Neuronal stem cell (in vitro differentiated cells): ENCODE results near the gene CTPS1.

Experiments used
- DNase-seq: peaks from one replicate; pipeline ENCODE4 v3.0.0-alpha.2; 2013; ENCODE audit warnings: low spot score
- H2AFZ ChIP-seq: one replicate; pipeline ENCODE4 v1.6.1; 2013; ENCODE audit warnings: mild to moderate bottlenecking, low read length, inconsistent platforms
- H2AK5ac ChIP-seq: 2 replicates; pipeline ENCODE4 v1.6.1; 2013; ENCODE audit warnings: low read depth, mild to moderate bottlenecking, inconsistent platforms, low read length, moderate library complexity, mixed read lengths
- H2BK120ac ChIP-seq: 2 replicates; pipeline ENCODE4 v1.6.1; 2013; ENCODE audit warnings: low read depth, mild to moderate bottlenecking, inconsistent platforms, low read length, moderate library complexity, mixed read lengths
- H2BK12ac ChIP-seq: one replicate; pipeline ENCODE4 v1.6.1; 2013; ENCODE audit warnings: low read length, inconsistent platforms
- H2BK15ac ChIP-seq: 2 replicates; pipeline ENCODE4 v1.6.1; 2013; ENCODE audit warnings: mild to moderate bottlenecking, low read length, inconsistent platforms, mixed read lengths
- H2BK5ac ChIP-seq: one replicate; pipeline ENCODE4 v1.6.1; 2013; ENCODE audit warnings: inconsistent platforms, mild to moderate bottlenecking, low read length, moderate library complexity
- H3K14ac ChIP-seq: one replicate; pipeline ENCODE4 v1.6.1; 2013; ENCODE audit warnings: low read length, inconsistent platforms
- H3K18ac ChIP-seq: 2 replicates; pipeline ENCODE4 v1.6.1; 2013; ENCODE audit warnings: low read length, inconsistent platforms
- H3K23ac ChIP-seq: 2 replicates; pipeline ENCODE4 v1.6.1; 2013; ENCODE audit warnings: low read depth, mild to moderate bottlenecking, mixed read lengths, low read length, inconsistent platforms; ENCODE audit not compliant: poor library complexity
- H3K27ac ChIP-seq: replicated peaks from 3 replicates; pipeline ENCODE4 v1.5.1; 2013; ENCODE audit warnings: low read length, inconsistent platforms
- H3K27me3 ChIP-seq, 3 experiments: 2 replicates each; pipeline ENCODE4 v1.6.1; 2013; ENCODE audit warnings: low read length in 3 of 3, mild to moderate bottlenecking in 2 of 3, inconsistent platforms in 1 of 3, low read depth in 1 of 3, mixed read lengths in 1 of 3, moderate library complexity in 1 of 3; ENCODE audit not compliant: control insufficient read depth in 3 of 3, insufficient read depth in 3 of 3
- H3K36me3 ChIP-seq, 2 donors: replicated peaks in 1 of 2; 2 replicates each; pipeline ENCODE4 v1.6.1; 2013; ENCODE audit warnings: low read length in 2 of 2; ENCODE audit not compliant: control insufficient read depth in 2 of 2, insufficient read depth in 2 of 2
- H3K4ac ChIP-seq: 2 replicates; pipeline ENCODE4 v1.6.1; 2013; ENCODE audit warnings: inconsistent platforms, mild to moderate bottlenecking, low read length, moderate library complexity
- H3K4me1 ChIP-seq, 2 donors: 1 replicate in 1 of 2; 2 replicates in 1 of 2; pipeline ENCODE4 v1.6.1; 2013; ENCODE audit warnings: low read length in 2 of 2, low read depth in 1 of 2; ENCODE audit not compliant: control insufficient read depth in 2 of 2, insufficient read depth in 1 of 2
- H3K4me2 ChIP-seq: one replicate; pipeline ENCODE4 v1.6.1; 2013; ENCODE audit warnings: mild to moderate bottlenecking, low read length, inconsistent platforms; ENCODE audit not compliant: insufficient read depth, poor library complexity, severe bottlenecking
- H3K4me3 ChIP-seq, 2 donors: 2 replicates each; pipeline ENCODE4 v1.5.1; 2013; ENCODE audit warnings: low read length in 2 of 2, mild to moderate bottlenecking in 2 of 2, inconsistent platforms in 1 of 2, moderate library complexity in 1 of 2
- H3K79me1 ChIP-seq: one replicate; pipeline ENCODE4 v1.6.1; 2013; ENCODE audit warnings: low read depth, mild to moderate bottlenecking, inconsistent platforms, low read length, moderate library complexity
- H3K9ac ChIP-seq: one replicate; pipeline ENCODE4 v1.6.1; 2013; ENCODE audit warnings: mild to moderate bottlenecking, low read depth, low read length, inconsistent platforms; ENCODE audit not compliant: poor library complexity
- H3K9me3 ChIP-seq, 2 donors: replicated peaks in 1 of 2; 2 replicates each; pipeline versions ENCODE3 to v1.6.1; 2013; ENCODE audit warnings: low read length in 2 of 2, mild to moderate bottlenecking in 2 of 2, inconsistent platforms in 1 of 2, low read depth in 1 of 2, mixed read lengths in 1 of 2, moderate library complexity in 1 of 2; ENCODE audit not compliant: control insufficient read depth in 2 of 2, insufficient read depth in 1 of 2
- H4K8ac ChIP-seq: one replicate; pipeline ENCODE4 v1.6.1; 2013; ENCODE audit warnings: low read depth, mild to moderate bottlenecking, inconsistent platforms, low read length, moderate library complexity
- H4K91ac ChIP-seq: one replicate; pipeline ENCODE4 v1.6.1; 2013; ENCODE audit warnings: low read length, low read depth, mild to moderate bottlenecking, inconsistent platforms; ENCODE audit not compliant: poor library complexity
- WGBS, 2 donors: extraction: QIAGEN DNeasy Blood & Tissue Kit; methylation state at CpG; one replicate each; pipeline ENCODE4 v1.1.7; 2013; ENCODE audit warnings: missing lambda C conversion rate in 2 of 2, mixed read lengths in 1 of 2; ENCODE audit not compliant: insufficient read length in 2 of 2, insufficient replicate concordance in 1 of 2; ENCODE audit errors: extremely low coverage in 2 of 2; 5-methylcytosine and 5-hydroxymethylcytosine counted together

The CTPS1 gene

DNA sequence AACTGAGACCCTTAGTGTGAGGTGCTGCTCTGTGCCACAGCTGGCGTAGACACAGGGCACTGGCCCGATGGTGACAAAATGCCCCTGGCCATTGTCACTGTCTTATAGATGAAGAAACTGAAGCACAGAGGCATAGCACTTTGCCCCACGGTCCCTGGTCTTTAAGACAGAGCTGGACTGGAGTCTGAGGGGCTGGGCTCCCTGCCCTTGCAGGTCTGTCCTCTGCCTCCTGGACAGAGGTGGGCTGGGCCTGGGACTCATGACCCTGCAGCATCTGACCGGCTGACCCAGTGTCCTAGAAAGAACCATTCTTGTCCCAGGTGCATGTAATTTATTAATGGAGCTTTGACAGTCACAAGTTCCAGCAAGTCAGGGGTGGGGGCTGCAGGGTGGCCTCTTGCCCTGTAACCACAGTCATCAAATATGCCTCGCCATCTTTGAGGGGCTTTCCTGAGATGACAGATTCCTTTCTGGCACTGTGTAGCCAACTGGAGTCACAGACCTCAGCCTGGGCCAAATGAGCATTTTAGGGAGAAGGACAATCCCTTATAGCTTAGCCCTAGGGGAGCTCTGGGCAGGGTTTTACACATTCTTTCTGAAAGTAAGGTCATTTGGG lies 35.9 kb downstream of the CTPS1 start:
- Histone ChIP-seq H3K14ac (no peak overlapping the region), H2AK5ac (no peak overlapping the region), H2BK12ac (no peak overlapping the region), H4K8ac (no peak overlapping the region), H3K4me1 (no peaks in the 10 kb centered on the region), H2BK15ac (no peak overlapping the region), H2BK5ac (no peak overlapping the region), H3K9ac (no peak overlapping the region), H3K4me3 (no peak overlapping the region), H3K23ac (no peak overlapping the region), H3K4ac (no peak overlapping the region), H3K4me2 (no peak overlapping the region), H3K27ac (no peak overlapping the region), H3K27me3 (no peaks in the 10 kb centered on the region), H3K18ac (no peak overlapping the region), H3K9me3 (no peaks in the 10 kb centered on the region), H3K36me3 (peaks cover 34 to 93% of the 10 kb centered on the region in 2 donors), H2AFZ (no peak overlapping the region), H3K79me1 (peaks cover 2% of the 10 kb centered on the region), H4K91ac (no peak overlapping the region), H2BK120ac (no peak overlapping the region)
- no peak for DNase-seq
- WGBS, 2 donors, result no CpG with 5 or more reads among the region's 5 CpGs

DNA sequence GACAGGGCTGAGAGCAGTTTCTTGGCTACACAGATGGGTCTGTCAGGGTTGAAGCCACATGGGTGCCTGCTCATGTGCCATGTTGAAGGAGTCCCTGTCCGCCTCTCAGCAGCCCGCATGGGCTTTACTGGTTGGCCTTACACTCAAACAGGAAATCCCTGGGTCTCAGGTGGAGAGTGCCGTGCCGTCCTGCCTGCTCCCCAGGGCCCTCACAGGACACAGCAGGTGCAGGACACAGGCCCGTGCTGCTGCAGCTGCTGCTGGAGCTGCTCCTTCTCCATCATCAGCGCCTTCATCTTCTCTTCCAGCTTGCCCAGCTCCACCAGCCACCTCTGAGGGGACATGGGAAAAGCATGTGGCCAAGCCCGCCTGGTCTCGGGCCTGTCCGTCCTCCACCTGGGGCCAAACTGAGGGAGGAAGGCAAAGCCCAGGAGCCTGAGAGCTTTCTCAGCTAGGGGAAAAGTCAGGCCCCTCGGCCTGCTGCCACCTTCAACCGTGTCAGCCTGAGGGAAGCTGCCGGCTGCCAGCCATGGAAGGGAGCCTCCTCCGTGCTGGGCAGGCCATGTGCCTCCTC lies 36.5 kb downstream of the CTPS1 start:
- no peak overlapping the region for H2BK12ac ChIP-seq
- H2BK5ac ChIP-seq, result no peak overlapping the region
- peaks cover 0 to under 1% of the 10 kb centered on the region in 2 donors for H3K4me1 ChIP-seq
- H3K27me3 ChIP-seq, result no peaks in the 10 kb centered on the region
- no peak overlapping the region for H2BK15ac ChIP-seq
- H3K18ac ChIP-seq, result no peak overlapping the region
- no peak overlapping the region for H4K8ac ChIP-seq
- H3K9ac ChIP-seq, result no peak overlapping the region
- no peak for DNase-seq
- H3K4me3 ChIP-seq, result no peak overlapping the region
- H2AFZ ChIP-seq, result no peak overlapping the region
- no peak overlapping the region for H3K4me2 ChIP-seq
- no CpG with 5 or more reads among the region's 13 CpGs for WGBS, 2 donors
- no peak overlapping the region for H4K91ac ChIP-seq
- no peak overlapping the region for H3K14ac ChIP-seq
- no peaks in the 10 kb centered on the region for H3K9me3 ChIP-seq
- H3K27ac ChIP-seq, result no peak overlapping the region
- H3K23ac ChIP-seq, result no peak overlapping the region
- no peak overlapping the region for H2AK5ac ChIP-seq
- peaks cover under 1% of the 10 kb centered on the region for H3K79me1 ChIP-seq
- no peak overlapping the region for H3K4ac ChIP-seq
- H2BK120ac ChIP-seq, result no peak overlapping the region
- peaks cover 29 to 87% of the 10 kb centered on the region in 2 donors for H3K36me3 ChIP-seq

DNA sequence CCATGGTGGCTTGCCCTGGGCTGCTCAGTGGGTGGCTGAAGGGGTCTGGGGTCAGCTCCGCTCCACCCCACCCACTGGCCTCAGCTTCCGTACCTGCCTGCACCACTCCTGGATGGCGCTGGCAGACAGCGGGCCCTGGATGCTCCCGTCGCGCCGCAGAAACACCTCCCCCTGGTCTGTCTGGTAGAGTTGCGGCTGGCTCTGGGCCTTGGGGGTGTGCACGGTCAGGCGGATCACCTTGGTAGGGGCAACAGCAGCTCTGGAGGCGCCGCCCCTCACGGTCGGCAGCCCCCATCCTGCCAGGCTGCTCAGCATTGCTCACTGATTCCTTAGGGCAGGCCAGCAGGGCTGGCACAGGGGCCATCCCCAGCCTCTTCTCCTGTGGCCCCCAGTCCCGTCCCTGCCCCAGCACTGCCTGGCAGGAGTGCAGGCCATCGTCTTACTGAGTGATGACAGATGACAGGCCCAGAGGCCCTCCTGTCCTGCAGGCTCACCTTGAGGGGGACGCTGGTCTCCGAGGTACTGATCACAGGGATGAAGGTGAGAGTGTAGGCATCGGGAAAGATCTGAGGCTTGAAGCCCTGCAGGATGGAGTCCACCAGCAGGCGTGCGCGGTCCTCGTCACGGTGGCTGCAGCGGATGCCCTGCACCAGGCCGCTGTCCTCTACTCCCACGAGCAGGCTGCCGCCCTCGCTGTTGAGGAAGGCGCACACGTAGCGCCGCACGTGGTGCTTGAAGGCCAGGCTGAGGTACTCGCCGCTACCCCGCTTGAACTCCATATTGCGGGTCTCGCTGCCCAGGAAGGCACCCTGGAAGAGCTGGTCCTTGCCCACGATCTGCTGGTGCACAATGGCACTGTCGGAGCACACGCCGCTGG lies 37.9 kb downstream of the CTPS1 start:
- Histone ChIP-seq H3K4me1 (peaks cover 0 to 9% of the 10 kb centered on the region in 2 donors), H3K27ac (no peak overlapping the region), H3K4me2 (no peak overlapping the region), H2BK5ac (no peak overlapping the region), H3K4me3 (no peak overlapping the region), H2AK5ac (no peak overlapping the region), H4K8ac (no peak overlapping the region), H3K4ac (no peak overlapping the region), H3K27me3 (no peaks in the 10 kb centered on the region), H3K9me3 (no peaks in the 10 kb centered on the region), H3K9ac (no peak overlapping the region), H2BK12ac (no peak overlapping the region), H3K14ac (peak overlapping the region; percentile 31), H2BK15ac (no peak overlapping the region), H3K18ac (no peak overlapping the region), H4K91ac (no peak overlapping the region), H3K23ac (peak overlapping the region; percentile 21), H2AFZ (no peak overlapping the region), H2BK120ac (no peak overlapping the region), H3K36me3 (peaks cover 20 to 73% of the 10 kb centered on the region in 2 donors), H3K79me1 (no peaks in the 10 kb centered on the region)
- no peak for DNase-seq
- no CpG with 5 or more reads among the region's 44 CpGs for WGBS, 2 donors

DNA sequence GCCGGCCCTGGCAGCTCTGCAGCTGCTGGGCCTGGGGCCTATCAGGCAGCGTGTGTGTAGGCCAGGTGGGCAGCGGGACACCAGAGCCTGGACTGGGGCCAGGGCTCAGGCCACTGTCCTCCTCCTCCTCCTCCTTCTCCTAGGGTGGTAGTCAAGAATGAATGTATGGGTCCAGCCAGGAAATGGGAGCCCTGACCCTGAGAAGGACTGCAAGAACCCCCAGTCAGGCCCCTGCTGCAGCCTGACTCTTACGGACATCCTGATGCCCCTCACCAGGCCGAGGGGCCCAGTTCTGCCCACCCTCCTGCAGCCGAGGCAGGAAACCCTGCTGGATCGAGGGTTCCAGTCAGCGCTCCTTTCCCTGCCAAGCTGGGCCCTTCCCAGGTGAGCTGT lies 38.5 kb downstream of the CTPS1 start:
- H3K4me3 ChIP-seq, result no peak overlapping the region
- H2AK5ac ChIP-seq, result no peak overlapping the region
- H3K9ac ChIP-seq, result no peak overlapping the region
- no peak overlapping the region for H3K18ac ChIP-seq
- no peak overlapping the region for H3K4ac ChIP-seq
- H2BK120ac ChIP-seq, result no peak overlapping the region
- H2BK15ac ChIP-seq, result no peak overlapping the region
- DNase-seq, result no peak
- no peaks in the 10 kb centered on the region for H3K9me3 ChIP-seq
- H3K4me2 ChIP-seq, result no peak overlapping the region
- H3K14ac ChIP-seq, result no peak overlapping the region
- H4K91ac ChIP-seq, result no peak overlapping the region
- WGBS, 2 donors, result no CpG with 5 or more reads among the region's 8 CpGs
- H2AFZ ChIP-seq, result no peak overlapping the region
- H4K8ac ChIP-seq, result no peak overlapping the region
- no peak overlapping the region for H2BK5ac ChIP-seq
- H2BK12ac ChIP-seq, result no peak overlapping the region
- H3K36me3 ChIP-seq, result peaks cover 15 to 67% of the 10 kb centered on the region in 2 donors
- no peak overlapping the region for H3K27ac ChIP-seq
- H3K79me1 ChIP-seq, result no peaks in the 10 kb centered on the region
- peaks cover 0 to 9% of the 10 kb centered on the region in 2 donors for H3K4me1 ChIP-seq
- no peak overlapping the region for H3K23ac ChIP-seq
- no peaks in the 10 kb centered on the region for H3K27me3 ChIP-seq
